CD4-positive, alpha-beta T cell treated with Interleukin-15 for 1 hour (primary cell): Measurements from ENCODE around the gene PLD4.
A peak's percentile ranks its signal among the peaks of the same experiment; 100 is the strongest.
"Not testable (repeated sequence)": the region's sequence is repeated elsewhere in the genome, so short reads cannot be mapped to it uniquely, and the experiment has no call there.

Source experiments
- DNase-seq: peaks from one replicate; pipeline ENCODE4 v3.0.0-alpha.2; 2020

PLD4 gene, protein sequence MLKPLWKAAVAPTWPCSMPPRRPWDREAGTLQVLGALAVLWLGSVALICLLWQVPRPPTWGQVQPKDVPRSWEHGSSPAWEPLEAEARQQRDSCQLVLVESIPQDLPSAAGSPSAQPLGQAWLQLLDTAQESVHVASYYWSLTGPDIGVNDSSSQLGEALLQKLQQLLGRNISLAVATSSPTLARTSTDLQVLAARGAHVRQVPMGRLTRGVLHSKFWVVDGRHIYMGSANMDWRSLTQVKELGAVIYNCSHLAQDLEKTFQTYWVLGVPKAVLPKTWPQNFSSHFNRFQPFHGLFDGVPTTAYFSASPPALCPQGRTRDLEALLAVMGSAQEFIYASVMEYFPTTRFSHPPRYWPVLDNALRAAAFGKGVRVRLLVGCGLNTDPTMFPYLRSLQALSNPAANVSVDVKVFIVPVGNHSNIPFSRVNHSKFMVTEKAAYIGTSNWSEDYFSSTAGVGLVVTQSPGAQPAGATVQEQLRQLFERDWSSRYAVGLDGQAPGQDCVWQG

GRCh38 chr14:104924421-104925213 lies at the start of gene PLD4:
TSS of gene PLD4 (plus strand) at chr14:104924879. CDS start at chr14:104927141, 2,262 bp downstream.
- peak; percentile 46 for DNase-seq

DNA sequence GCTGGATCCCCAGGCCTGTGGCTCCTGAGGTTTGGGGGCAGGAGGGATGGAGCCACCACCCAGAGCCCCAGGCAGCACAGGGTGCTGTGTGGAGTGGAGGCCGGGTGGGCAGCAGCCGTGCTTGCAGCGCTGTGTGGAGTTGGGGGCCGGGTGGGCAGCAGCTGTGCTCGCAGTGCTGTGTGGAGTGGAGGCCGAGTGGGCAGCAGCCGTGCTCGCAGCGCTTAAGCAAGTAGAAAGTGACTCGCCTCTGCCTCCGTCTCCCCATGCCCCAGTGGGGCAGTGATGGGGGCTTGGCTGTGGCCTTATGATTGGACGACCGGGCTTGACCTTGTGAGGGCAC lies 49.3 kb upstream of the PLD4 start:
- no peak for DNase-seq

GRCh38 chr14:104875811-104876210 lies 48.9 kb upstream of the PLD4 start:
- DNase-seq = no peak

GRCh38 chr14:104876251-104876699 lies 48.4 kb upstream of the PLD4 start:
- no peak for DNase-seq

DNA sequence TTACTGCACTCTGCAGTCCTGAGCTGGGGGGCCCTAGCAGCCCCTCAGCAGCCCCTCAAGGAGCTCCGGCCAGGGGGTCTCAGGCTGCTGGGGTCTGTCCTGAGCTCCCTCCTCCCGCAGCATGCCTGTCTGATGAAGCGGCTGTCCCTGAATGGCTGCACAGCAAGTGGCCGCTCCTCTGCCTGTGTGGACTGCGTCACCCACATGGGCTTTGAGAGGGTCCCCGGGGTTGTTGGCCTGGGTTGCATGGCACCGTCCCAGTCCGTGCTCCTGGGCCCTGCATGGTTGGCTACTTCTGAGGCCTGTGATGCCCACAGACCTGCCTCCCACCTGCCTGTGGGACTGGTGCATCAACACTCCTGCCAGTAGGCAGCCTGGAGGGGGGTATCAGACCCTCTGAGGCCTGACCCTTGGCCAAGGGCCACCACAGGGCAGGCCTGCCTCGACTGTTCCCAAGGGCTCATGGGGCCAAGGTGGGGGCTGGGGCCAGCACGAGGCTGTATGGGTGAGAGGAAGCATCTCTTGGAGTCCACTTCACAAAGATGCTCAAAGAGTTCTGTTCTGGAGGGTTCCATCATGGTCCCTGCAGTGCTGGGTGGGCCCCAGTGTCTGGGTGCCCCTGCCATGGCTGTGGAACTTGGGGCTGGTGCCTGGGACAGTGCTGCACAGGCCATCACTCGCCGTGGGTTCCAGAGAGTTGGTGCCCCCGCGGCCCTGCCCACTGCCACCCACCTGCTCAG lies 47.4 kb upstream of the PLD4 start:
- DNase-seq = no peak

DNA sequence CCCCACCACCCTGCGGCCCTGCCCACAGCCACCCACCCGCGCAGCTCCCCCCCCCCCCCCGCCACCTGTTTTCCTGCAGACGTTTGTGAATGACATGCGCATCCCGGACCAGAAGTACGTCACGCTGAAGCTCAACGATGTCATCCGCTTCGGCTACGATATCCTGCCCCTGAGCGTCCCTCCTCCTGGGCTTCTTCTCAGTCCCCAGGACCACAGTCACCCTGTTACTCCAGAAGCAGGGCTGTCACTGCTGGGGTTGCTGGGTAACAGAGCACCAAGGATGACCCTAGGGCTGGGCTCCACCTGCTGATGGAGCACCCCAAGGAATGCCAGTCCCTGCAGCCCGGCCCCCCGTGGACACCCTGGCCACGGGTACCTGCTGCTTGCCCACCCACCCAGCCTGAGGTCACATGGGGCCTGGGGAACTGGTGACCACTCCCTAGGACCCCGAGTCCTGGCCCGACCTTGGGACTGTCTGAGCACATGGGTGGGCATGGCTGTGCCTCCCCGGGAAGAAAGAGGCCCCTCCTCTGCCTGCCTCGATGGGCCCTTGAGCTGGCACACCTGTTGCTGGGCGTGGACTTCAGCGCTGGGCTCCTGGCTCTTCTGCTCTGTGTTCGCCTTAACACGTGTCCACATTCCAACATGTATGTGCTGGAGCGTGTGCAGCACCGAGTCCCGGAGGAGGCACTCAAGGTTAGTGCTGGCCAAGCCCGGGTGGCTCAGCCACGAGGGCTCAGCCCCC lies 46.7 kb upstream of the PLD4 start:
- no peak for DNase-seq

DNA sequence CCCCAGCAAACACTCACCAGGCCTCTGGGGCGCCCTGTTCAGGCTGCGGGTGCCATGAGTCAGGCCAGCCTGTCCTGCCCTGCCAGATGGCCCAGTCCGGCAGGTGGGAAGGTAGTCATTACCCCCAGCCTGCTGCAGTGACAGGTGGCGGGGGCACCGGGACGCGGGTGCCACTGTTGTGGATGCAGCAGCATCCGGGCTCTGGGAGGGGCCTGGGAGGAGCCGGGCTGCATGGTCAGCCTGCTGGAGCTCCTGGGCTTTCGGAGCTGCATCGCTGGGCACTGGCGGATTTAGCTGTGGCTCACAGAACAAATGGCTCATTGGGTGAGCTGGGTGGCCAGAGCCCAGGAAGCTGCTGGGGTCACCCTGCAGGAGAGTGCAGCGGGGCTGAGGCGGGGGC lies 46.1 kb upstream of the PLD4 start:
- no peak for DNase-seq

DNA sequence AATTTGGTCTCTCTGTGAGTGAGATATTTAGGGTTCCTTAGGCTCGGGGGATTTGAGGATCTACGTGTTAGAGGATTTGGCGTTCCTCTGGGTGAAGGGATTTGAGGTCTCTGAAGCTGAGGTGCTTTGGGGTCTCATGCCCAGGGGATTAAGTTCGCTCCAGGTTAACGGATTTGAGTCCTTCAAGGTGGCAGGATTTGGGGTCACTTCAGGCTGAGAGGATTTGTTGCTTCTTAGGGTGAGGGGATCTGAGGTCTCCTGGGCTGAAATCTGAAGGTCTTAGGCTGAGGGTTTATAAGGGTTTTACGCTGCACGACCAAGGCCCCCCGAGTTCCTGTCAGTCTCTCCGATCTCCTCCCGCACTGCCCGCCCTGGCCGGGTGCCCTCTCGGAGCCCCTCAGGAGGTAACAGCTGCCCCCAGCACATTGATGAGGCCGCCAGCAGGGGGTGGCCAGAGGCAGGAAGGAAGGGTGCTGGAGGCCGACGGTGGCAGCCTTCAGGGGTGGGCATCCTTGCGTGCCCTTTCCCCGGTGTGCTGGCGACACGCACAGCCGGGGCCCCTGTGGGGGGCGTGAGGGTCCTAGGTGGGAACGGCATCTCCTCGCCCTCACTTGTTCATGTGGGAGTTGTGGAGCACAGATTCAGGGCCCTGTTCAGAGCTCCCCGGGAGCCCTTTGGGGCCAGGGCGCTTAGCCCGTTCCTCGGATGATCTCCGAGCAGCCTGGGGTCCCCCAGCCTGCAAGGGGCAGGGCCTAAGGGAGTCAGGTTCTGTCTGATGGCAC lies 45.3 kb upstream of the PLD4 start:
- no peak for DNase-seq

- no peak for DNase-seq
Measured at GRCh38 chr14:104879983-104880565, 44.6 kb upstream of the PLD4 start.

DNA sequence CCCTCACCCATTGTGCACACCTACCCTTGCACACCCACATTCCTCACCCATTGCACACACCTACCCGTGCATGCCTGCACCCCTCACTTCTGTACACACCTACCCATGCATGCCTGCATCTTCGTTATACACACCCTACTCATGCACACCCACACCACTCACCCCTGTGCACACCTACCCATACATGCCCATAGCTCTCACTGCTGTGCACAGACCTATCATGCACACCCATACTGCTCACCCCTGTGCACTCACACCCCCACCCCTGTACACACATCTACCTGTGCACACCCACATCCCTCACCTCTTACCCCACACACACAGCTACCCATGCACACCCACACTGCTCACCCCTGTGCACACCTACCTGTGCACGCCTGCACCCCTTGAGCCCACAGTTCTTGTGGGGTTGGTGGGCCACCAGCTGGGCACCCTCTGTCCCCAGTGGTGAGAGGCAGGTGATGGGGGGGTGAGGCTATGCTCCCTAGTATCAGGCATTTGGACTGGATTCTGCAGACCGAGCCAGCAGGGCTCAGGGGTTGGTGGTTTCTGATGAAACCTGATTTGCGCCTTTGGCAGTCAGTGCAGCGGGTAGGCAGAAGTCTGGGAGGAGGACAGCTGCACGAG lies 44.0 kb upstream of the PLD4 start:
- no peak for DNase-seq

- DNase-seq = no peak
Measured at GRCh38 chr14:104881369-104881979, 43.2 kb upstream of the PLD4 start.

DNA sequence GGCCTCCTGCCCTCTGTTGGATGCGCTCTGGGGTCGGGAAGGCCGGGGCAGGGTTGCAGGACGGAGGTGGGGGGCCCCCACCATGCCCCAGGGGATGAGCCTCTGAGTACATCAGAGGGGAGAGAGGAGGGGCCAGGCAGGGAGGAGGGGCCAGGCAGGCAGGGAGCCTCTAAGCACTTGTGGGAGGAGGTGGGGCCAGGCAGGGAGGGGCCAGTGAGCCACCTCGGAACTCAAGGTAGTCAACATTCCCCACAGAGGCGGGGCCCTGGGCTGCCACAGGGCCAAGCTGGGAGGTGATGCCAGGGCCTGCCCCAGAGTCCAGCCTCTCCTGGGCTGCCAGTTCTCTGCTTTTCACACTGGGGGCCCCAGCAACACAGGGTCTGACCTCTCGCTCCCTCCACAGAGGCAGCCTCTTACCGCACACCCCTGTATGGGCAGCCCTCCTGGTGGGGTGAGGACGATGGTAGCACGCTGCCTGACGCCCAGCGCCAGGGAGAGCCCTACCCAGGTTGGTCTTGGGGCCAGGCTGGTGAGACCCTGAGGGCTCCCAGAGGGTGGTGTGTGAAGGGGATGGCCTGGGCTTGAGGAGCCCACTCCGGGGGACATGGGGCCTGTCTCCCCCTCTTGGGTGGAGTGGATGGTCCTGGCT lies 42.2 kb upstream of the PLD4 start:
- DNase-seq = no peak

GRCh38 chr14:104882991-104883660 lies 41.6 kb upstream of the PLD4 start:
- DNase-seq = no peak

GRCh38 chr14:104883681-104884361 lies 40.9 kb upstream of the PLD4 start:
- DNase-seq = no peak

- DNase-seq = not testable (repeated sequence)
Measured at GRCh38 chr14:104884381-104884780, 40.3 kb upstream of the PLD4 start.

DNA sequence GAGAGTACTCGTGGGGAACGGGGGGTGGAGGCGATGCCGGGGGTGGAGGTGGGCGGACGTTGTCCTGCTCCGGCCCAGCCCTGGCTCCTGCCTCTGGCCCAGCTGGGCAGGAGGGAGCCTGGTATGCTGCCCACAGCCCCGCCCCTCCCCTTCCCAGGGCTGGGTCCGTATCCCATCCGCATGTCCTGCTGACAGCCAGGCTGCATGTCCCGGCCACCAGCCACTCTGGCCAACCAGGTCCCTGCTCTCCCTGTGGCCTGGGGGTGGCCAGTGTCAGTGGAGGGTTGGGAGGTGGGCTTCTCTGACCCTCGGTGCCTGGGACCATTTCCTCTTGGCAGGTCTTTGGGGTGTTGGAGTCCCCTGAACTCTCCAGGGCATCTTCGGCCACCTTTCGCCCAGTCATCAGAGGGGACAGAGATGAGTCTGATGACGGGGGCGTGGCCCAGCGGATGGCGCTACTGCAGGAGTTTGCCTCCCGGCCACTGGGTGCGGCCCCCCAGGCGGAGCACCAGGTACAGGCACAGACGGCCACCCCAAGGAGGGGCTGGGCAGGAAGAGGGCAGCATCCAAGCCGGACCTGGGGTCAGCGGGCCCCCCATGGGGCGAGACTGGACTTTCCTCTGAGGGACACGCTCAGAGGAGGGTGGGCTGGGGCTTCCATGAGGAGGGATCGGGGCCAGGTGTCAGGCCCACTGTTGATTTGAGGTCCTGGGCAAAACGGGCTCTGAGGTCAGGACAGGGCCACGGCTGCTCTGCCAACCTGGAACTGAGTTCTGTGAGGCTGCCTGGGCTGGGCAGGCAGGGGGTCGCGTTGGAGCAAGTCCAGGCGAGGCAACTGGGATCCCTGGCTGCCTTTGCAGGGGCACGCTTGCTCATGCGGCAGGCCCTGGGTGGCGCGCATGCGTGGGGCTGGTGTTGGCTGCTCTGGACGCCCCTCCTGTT lies 39.4 kb upstream of the PLD4 start:
- no peak for DNase-seq

- no peak for DNase-seq
Measured at GRCh38 chr14:104885973-104886689, 38.5 kb upstream of the PLD4 start.
